RPMI7951 (cell line): ENCODE data around the gene ANKRD40CL. TPM values are rescaled to one million over a fixed set of nuclear protein-coding genes. Genes with fewer than 3 reads are reported as not detected.
"Not testable (repeated sequence)": the region's sequence is repeated elsewhere in the genome, so short reads cannot be mapped to it uniquely, and the experiment has no call there.

Source experiments
- DNase-seq: peaks from one replicate; pipeline ENCODE4 v3.0.0-alpha.2; 2012; ENCODE audit warnings: low read depth
- total RNA-seq: library from RNA; depleted of rRNA; stranded (reverse); fragments of >200 nt; shearing (Covaris generic); gene quantifications from 2 replicates; pipeline ENCODE4 v1.2.3, GENCODE V29; 2014; rRNA removed

The ANKRD40CL gene, protein sequence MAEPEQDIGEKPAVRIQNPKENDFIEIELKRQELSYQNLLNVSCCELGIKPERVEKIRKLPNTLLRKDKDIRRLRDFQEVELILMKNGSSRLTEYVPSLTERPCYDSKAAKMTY
- total RNA-seq: not detected in 2 replicates

DNA sequence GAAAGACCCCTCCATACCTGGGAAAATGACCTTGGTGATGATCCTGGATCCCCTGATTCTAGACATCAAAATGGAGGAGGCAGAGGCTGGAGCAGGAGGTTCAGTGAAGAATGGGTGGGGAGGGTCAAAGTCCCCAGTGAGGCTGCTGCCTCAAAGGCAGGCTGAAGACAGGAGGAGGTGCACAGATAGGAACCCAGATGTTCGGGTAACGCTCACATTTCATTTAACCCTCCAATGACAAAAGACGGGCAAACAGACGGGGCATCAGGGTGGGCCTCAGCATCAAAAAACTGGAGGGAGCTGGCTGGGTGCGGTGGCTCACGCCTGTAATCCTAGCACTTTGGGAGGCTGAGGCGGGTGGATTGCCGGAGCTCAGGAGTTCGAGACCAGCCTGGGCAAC lies at the start of gene ANKRD40CL:
TSS of gene ANKRD40CL (minus strand) at position 73 of the 400 bp plus-strand sequence. CDS start 605 bp downstream, outside the sequence.
- DNase-seq: no peak

DNA sequence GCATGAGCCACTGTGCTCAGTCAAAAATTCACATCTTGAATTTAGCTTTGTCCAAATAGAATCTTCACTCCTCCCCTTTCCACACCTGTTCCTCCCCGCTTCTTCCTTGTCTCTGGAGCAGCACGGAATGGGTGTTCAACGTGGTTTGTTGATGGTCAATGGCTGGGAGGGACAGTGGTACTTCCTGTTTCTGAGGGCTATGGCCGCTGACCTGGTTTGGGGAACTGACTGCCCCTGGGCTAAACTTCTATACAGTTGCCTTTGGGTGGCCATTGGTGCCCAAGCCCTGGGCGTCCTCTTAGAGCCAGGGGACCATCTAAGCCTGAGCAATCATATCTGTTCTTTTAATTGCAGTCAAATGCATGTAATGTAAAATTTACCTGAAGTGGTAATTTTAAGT lies 49.0 kb upstream of the ANKRD40CL start:
- no peak for DNase-seq

DNA sequence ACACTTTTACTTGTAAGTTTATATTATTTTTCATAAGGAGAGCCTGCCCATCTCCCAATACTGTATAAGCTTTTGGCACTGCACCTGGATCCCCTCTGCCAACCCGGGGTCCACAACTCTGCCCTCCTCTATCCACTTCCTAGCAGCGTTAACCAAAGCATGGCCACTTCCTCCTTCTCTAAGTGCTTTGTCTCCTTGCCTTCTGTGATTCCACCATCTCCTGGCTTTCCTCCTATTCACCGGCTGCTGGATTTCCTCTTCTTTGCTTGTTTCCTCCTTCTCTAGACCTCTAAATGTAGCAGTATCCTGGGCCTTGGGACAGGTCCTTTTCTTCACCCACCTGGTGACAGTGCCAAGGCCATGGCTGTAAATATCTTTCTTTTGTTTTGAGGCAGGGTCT lies 48.1 kb upstream of the ANKRD40CL start:
- no peak for DNase-seq

DNA sequence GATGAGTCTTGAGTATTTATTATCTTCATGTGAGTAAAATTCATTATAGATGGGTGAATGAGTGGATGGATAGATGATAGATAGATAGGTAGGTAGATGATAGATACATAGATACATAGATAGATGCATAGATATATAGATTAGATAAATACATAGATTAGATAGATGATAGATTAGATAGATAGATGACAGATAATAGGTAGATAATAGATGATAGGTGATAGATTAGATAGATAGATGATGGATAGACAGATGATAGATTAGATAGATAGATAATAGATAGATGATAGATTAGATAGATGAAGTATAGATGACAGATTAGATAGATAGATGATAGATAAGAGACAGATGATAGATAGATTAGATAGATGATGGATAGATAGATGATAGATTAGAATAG lies 46.3 kb upstream of the ANKRD40CL start:
- no peak for DNase-seq

DNA sequence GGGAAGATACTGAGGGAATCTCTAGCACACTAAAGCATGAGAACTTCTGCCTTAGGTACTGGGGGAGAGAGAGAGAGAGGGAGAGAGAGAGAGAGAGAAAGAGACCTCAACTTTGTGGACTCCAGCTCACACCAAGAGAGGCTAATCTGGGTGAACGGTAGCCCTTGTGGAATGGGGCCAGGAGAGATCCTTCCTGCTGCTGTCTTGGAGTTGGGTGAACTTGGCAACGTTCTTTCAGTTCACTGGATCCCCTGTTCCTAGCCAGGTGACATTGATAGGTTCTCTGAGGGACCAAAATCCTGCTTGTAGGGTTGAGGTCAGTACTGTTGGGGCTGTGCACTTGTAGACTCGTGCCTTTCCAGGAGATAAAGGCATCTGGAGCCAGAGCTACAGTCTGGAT lies 41.6 kb upstream of the ANKRD40CL start:
- no peak for DNase-seq

DNA sequence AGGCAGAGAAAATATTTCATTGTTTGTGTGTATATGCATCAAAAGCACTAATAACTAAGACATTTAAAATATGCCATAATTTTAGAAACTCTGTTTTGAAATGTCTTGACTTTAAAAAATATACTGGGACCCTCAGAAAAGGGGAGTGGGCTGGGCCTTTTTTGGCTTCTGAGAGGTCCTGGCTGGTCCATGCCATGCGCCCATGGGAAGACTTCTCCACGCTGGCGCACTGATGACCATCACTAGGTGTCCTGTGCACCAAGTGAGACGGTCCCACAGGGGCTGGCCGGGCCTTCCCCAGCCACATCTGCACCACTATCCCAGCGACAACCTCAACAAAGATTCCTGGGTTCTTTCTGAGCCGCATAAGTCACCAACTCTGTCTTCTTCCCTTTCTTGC lies 41.1 kb upstream of the ANKRD40CL start:
- no peak for DNase-seq

DNA sequence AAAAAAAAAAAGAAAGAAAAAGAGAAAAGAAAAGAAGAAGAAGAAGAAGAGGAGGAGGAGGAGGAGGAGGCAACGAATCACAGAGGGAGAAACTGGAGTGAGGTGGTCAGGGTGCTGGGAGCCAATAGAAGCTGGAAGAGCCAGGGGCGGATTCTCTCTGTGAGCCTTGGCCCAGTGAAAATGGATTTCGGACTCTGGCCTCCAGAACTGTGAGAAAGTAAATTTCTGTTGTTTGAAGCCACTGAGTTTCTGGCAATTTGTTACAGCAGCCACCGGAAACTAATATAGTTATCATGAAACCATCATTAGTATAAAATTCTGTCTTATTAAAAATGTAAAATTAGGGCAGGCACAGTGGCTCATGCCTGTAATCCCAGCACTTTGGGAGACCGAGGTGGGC lies 40.4 kb upstream of the ANKRD40CL start:
- no peak for DNase-seq

DNA sequence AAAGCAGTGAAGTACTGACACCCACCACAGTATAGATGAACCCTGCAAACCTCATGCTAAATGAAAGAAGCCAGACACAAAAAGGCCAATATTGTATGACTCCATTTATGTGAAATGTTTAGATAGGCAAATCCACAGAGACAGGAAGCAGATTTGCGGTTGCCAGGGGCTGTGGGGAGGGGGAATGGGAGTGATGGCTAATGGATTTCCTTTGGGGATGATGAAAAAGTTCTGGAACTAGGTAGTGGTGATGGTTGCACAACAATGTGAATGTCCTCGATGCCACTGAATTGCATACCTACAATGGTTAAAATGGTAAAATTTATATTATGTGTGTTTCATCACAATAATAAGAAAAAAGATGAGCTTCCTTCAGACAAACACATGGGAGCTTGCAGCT lies 39.7 kb upstream of the ANKRD40CL start:
- no peak for DNase-seq

DNA sequence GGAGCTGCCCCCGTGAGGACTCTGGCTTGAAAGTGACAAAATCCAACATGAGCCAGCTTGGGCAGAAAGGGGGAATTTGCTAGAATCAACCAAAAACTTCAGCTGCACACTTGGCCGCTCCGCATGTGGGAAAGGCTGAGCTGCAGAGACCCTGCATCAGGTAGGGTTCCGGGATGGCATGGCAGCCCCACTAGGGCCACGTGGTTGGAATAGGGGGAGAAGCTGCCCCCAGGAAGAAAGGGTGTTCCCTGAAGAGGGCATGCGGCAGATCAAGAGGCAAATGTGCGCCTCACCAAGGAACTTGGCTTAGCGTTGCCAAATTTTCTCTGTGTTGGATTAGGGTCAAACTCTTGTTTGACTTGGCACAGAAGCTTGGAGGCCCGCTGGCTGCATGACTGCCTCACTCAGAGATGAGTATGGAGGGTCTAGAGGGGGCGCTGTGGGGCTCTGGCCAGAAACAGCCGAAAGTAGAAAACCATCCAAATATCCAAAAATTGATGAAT lies 38.9 kb upstream of the ANKRD40CL start:
- no peak for DNase-seq

DNA sequence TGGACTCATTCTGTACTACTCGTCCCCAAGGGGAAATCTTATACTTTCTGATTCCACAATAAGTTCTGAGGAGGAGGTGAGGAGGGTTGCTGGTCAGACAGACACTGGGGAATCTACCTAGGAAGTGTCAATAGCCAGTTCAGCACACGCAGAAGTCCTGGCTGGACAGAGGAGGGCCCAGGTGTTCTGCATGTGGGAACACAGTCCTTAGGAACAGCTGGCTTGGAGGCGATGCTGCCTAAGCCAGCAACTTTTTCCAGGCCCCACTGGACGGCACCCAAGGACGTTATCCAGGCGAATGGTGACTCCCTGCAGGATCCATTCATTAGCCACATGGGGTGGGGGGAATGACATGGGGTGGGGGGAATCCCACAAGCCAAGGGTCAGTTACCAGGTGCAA lies 38.2 kb upstream of the ANKRD40CL start:
- no peak for DNase-seq

DNA sequence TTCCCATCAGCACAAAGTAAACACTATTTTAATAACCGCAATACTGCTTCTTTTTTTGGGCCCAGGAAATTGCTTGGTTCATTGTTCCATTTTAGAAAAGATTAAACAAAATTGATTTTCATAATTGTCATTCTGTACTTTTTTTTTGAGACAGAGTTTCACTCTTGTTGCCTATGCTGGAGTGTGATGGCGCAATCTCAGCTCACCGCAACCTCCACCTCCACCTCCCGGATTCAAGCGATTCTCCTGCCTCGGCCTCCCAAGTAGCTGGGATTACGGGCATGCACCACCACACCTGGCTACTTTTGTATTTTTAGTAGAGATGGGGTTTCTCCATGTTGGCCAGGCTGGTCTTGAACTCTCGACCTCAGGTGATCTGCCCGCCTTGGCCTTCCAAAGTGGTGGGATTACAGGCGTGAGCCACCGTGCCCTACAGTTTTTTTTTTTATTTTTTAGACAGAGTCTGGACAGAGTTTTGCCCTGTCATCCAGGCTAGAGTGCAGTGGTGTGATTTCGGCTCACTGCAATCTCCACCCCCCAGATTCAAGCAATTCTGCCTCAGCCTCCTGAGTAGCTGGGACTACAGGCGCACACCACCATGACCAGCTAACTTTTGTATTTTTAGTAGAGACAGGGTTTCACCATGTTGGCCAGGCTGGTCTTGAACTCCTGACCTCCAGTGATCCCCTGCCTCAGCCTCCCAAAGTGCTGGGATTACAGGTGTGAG lies 37.6 kb upstream of the ANKRD40CL start:
- not testable (repeated sequence) for DNase-seq

DNA sequence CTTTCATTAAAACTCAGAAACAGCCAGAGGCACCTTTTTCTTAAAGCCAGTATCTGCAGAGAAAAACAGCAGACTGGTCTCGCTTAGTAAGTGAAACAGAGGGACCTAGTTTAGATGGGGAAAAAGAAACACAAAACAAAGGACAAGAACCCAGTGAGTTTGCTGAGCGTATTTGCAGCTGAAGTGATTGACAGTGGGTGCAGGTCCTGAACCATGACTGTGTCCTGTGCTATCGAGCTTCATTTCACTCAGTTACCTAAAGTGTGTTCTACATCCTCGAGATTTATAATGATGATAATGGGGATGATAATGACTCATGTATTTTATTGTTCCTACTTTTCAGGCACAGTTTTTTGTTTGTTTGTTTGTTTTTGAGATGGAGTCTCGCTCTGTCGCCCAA lies 36.4 kb upstream of the ANKRD40CL start:
- DNase-seq: no peak

DNA sequence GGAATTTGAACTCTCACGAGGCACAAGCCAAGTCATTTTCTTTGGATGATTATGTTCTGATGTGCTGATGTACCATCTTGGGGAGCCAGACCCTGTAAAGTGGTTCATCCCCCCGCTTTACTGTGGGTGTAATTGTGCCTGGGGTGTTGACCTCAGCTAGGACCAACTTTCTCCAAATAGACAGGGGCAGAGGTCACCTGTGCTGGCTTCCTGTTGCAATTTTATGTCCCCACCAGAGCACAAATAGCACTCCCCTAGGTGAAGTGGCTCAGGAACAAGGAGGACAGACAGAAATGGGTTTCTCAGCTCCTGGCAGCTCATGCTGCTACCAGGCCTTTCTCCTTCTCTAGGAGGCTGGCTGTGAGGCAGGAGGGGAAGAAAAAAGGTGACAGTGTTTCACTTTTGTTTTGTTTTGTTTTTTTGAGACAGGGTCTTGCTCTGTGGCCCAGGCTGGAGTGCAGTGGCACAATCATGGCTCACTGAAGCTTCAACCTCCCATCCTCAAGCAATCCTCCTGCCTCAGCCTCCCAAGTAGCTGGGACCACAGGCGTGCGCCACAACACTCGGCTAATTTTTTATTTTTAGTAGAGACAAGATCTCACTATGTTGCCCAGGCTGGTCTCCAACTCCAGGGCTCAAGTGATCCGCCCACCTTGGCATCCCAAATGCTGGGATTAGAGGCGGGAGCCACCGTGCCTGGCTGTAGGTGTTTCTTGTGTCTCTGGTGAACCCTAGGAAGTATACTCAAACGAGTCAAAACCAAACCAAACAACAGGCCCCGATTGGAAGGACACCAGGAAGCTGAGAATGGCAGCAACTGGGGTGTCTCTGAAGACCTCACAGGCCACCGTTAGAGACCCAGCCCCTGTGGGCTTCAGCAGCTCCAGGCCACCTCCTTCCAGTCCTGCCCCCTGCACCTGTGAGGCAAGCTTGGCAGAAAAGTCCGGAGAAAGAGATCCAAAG lies 35.6 kb upstream of the ANKRD40CL start:
- DNase-seq: no peak

DNA sequence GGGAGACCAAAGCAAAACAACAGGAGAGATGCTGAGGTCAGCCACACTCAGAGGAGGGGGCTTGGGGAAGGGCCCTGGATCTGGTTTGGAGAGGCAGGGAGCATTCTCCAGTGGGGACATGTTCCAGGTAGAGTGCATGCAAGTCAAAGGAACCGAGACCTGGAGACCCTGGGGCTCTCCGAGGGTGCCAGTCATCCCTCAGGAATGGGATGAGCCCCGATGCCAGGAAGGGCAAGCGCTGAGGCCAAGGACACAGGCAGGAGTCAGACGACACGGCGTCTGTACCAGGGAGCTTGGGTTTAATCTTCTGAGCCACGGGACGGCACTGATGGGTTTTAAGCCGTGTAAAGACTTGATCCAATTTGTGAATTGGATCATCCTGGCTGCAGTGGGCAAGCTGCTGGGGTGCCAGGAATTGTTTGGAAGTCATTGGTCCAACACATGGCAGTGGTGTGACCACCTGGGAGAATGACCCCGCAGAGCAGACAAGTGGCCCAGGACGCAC lies 32.9 kb upstream of the ANKRD40CL start:
- DNase-seq: no peak

DNA sequence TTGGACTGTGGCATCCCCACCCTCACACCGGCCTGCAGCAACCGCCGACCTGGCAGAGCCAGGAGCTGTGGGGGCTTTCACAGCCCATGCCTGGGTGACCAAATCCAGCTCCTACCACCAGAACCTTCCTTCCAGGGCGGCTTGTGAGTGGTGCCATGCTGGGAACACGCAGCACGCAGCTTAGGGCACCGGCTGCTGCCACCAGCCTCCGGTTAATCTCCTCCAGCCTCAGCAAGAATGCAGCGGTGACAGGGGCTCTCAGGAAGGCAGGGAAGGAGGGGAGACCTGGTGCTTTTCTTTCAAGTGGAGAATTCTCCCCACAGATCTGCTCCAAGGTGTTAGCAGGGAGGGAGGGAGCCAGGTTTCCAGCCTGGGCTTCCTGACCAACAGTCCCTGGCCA lies 32.3 kb upstream of the ANKRD40CL start:
- no peak for DNase-seq

DNA sequence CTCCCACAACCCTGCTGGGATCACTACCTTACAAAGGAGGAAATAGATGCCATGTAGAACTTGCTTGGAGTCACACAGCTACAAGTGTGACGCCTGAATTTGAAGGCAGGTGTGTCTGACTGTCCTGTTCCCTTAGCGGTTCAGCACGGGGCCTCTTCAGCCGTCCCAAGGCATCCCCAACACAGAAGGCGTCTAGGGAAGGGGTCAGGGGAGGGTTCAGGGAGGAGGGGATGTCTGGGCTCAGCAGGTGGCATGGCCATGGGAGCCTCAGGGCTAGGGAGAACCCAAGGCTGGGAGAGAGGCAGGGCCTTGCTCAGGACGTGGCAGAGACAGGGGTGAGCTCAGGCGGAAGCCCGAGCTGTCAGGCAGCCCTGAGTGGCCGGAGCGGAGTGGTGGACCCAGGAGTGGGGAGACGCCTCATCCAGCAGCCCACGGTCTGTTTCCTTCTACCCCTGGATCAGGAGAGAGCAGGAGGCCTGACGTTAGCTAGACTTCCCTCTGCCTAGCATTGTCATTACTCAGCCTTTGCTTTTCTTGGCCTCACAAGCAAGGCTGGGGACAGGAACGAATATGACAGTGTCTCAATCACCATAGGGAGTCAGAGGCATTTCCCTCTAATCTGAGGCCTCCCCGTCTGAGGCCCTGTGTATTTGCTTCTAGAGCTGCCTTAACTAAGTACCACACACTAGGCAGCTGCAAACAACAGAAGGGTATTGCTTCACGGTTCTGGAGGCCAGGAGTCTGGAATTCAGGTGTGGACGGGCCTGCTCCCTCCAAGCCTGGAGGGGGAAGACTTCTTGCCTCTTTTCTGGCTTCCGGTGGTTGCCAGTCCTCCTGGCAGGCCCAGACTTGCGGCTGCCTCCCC lies 31.3 kb upstream of the ANKRD40CL start:
- DNase-seq: no peak

DNA sequence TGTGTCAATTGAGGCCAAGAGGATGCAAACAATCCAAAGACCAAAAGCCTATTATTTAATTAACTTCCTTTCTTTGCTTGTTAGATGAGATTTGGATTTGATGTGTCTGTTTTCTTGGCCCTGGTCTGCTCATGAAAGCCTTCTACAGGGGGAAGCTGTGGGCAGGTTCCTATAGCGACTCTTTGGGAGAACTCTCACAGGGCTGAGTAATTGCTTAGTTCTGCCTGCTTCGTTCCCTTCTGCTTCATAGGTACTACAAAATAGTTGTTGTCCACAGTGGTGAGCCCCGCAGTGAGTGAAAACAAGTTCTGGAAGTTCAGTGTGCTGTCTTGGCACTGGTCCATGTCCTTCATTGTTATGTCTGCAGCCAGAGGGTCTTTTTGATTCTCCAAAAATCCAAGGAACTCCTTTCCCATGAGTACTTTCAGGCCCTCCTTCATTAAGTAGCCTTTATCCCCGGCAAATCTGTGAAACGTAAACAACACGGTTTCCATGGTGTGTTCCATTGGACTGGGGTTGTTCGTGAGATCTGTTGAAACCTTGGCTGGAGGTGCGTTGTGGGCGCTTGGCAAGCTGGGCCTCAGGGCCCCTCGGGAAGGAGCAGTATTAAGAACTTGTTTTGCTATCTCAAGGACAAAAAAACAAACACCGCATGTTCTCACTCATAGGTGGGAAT lies 30.0 kb upstream of the ANKRD40CL start:
- no peak for DNase-seq

DNA sequence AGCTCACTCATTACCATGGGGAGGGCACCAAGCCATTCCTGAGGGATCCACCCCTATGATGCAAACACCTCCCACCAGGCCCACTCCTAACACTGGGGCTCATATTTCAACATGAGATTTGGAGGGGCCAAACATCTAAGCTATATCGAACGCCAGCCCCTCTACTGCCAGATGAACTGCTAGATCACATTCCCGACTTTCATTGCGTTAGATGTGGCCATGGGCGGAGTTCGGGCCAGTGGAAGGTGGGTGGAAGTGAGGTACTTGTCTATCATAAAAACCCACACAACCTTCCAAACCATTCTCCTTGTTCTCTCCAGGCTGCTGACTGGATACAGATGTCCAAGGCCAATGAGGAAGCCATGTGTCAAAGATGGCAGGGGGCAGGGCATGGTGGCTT lies 27.0 kb upstream of the ANKRD40CL start:
- no peak for DNase-seq

DNA sequence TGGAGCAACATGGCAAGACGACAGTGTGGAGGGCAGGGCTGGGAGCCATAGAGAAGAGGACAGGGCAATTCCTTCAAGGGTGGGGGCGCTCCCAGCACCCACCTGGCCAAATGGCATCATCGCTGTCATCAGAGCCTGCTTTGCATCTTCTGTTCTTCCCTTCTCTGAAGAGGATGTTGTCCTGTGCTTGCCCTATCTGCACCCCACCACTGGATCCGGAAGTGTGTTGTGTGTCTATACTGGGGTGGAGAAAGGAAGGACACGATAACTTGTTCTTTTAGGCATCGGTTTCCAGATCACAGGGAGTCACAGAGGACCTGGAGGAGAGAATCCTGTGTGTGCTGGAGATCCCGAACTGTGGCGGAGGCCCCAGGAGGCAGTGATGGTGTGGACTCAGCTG lies 25.7 kb upstream of the ANKRD40CL start:
- DNase-seq: no peak

DNA sequence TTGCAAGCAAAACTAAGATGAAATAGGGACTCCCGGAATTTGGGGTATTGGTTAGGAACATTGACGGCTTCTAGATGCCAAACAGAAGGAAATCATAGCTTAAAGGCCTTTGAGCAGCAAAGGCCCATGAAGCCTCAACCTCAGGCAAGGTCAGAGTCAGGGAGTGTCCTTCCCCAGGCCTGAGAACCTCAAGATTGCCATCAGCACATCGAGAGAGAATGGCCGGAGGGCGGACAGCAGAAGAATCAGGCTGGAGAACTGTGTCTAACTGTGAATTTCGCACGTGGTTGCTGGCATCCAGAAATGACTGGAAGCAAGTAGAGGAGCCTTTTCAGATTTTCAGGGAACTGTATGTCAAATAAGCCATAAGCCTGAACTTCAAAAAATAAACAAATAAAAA lies 24.8 kb upstream of the ANKRD40CL start:
- no peak for DNase-seq

DNA sequence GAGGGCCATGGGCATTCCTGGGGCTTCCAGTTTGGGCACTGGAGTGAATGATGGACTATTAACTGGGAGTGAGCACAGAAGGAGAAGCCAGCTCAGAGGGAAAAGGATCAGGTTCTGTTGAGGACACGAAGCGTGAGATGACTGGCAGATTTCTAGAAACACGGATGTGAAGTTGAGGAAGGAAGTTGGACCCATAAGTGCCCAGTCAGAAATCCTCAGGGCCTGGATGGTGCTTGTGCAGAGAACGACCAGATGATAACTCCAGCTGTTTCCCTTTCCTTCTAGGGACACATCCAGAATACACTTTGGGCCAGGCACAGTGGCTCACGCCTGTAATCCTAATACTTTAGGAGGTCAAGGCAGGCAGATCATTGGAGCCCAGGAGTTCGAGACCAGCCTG lies 23.3 kb upstream of the ANKRD40CL start:
- DNase-seq: no peak
